ENCODE measurements around the gene FXYD2.
"Not testable (repeated sequence)": the region's sequence is repeated elsewhere in the genome, so short reads cannot be mapped to it uniquely, and the experiment has no call there.

Gene FXYD2

DNA sequence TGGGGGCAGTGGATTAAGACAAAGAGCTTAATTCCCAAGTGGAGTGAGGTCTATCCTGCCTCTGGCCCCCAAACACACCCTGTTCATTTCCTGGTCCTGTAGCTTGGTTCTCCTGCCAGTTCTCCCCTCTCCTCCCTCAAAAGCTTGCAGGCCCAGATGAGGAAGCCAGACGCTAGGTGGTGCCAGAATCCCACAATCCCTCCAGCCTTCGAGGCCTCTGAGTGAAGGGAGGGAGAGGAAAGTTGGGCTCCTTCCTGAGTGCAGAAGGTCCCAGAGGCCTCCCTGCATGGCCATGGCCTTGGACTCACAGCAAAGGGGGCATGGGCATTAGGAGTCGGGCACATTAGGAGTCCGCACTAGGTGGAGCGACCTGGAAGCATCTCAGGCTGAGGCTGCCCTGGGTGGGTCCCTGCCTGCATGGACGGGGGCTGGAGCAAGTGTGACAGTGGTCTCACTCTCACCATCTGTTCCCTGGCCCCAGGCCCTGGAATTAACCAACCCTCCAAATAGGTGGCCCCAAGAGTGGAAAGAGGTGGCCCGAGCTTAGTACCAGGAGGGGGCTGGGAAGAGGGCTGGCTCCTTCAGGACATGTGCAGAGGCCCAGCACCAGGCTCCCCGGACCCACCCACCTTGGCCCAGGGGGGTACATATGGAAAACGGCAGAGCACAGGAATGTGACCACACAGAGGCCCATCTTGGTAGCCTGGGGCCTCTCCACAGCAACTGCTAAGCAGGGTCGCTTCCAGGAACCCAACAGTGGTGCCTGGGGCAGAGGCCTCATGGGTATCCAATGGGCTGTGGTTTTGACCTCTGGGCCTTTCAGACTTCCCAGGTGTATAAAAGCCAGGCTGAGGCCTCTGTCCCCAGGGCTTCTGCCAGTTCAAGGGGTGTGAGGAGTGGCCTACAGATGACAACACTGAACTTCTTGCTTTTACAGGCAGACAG, 5.2 kb downstream of the FXYD2 start:
- FAIRE-seq: no peak

GRCh38 chr11:117818041-117818873, 6.3 kb downstream of the FXYD2 start:
- FAIRE-seq: no peak

- FAIRE-seq: no peak
Observed at GRCh38 chr11:117817368-117818040, 7.0 kb downstream of the FXYD2 start.

DNA sequence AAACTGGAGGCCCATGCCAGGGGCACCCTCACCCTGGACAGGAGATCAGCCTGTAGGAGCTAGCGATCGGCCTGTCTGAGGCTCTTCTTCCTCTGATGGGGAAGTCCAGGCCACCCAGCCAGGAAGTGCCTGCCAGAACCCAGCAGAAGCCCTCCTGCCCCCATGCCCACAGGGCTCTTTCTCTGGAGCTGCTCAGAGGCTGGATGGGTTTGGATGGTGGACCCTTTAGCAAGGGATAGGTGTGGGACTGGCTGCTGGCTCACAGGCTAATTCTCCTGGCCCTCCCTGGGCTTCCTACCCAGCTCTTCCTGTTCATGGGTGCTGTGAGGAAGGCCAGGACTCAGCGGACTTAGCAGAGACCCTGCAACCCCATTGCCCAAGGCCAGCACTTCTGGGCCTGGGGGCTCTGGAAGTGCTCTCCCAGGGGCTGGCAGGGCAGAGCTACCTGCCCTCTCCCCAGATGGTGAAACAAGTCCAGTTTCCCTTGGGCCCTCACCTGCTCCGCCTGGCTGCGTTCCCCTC, 7.6 kb downstream of the FXYD2 start:
- no peak for FAIRE-seq

GRCh38 chr11:117816151-117816741, 8.3 kb downstream of the FXYD2 start:
- no peak for FAIRE-seq

DNA sequence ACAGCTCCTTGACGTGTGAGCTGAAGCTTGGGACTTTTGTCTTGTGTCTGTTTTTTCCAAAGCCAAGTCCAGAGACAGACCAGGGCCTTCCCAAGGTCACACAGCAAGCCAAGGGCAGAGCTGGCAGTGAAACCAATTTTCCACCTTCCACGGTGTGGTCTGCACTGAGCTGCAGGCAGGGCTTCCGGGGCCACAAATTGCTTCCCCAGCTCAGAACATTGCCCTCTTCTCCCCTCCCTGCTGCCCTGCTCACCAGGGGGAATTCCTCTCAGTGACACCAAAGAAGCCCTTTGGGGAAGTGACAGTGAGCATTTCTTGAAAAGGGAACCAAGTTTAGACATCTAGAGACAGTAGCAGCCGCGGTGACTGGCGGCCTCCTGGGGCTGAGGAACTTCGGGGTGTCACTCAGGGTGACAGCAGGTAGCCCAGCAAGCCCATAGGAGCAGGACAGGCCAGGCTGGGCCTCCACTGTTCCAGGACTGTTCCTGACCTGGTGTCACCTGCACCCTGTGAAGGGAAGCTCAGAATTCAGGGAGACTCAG, 9.2 kb downstream of the FXYD2 start:
- no peak for FAIRE-seq

DNA sequence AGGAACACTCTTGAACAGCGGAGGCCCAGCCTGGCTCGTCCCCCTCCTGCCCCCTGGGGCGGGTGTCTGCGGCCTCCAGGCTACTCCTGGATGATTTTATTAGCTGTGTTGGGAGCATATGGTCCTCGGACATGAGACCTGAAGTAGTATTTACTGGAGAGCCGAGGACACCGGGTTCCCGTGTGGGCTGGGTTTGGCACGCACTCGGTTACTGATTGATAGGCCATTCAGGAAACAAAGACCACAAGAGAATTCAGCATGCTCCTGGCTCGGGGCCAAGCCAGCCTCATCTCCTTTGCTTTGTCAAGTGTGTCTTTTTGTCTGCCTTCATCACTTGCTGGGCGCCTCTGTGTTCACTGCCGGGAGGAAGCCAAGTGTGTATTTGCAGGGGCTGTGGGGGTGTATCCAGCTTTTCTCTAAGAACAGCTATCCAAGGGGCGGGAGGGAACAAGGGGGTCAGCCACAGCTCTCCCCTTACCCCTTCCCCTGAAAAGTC, 9.7 kb downstream of the FXYD2 start:
- no peak for FAIRE-seq

DNA sequence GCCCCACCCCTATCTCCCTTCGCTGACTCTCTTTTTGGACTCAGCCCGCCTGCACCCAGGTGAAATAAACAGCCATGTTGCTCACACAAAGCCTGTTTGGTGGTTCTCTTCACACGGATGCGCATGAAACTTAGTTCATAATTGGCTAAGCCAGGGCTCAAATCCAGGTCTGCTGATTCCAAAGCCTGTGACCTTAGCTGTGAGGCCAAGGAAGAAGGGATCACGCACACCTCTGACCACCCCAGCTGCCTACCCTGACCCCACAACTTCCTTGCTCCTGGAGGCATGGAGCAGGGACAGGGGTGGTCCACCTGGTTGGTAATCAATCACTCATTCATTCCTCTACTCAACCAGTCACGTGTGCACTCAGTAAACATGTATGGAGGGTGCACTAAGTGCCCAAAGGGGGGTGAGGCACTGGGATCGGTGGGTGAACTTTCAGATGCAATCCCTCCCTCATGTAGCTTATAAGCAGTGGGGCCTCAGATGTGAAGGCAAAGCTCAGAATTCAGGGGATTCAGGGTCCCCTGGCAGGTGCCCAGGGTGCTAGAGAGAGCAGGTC, 10.3 kb downstream of the FXYD2 start:
- no peak for FAIRE-seq

GRCh38 chr11:117810056-117810451, 14.5 kb downstream of the FXYD2 start:
- not testable (repeated sequence) for FAIRE-seq

DNA sequence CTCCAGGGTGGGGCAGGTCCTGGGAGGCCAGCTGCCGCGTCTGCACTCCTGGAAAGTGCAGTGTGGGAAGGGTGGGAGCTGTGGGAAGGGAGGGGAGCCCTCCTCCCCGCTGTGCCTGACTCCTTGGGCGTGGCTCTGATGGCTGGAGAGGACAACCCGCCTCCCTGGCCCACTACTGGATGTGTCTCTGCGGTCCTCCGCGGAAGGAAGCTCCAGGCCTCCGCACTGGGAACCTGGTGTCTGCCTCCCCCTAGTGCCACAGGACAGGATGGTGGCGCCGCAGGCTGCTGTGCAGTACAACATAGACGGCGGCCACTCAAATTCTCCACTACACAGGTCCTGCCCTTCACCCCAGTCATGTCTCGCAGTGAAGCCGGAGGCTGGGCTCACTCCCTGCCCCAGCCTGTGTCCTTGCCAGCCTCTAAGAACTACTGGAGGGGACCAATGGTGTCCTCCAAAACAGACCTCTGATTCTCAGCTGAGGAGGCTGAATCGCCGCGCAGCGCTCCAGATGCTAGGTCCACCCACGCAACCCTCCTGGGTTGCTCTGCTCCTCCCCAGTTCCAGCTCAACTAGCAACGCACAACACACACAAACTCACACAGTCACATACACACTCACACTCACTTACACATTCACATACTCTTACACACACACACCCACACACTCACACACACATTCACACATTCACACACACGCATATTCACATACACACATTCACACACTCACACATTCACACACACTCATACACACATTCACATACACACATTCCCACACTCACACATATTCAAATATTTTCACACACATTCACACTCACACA, 15.1 kb downstream of the FXYD2 start:
- FAIRE-seq: no peak

DNA sequence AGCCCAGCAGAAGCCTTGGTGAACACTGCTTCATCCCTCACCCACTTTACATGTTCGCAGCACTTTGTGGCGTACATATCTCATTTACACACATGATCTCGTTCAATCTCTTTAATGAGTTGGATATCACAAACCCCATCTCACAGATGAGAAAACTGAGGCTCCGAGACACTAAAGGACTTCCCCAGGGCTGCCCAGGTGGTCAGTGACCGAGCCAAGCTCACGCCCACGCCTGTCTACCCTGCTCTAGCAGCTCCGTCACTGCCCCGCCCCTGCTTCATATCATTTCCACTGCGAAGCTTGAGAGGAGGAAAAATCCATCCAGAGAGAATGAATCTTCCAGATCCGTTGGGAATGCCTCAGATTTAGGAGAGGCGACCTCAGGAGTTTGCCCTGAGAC, 15.8 kb downstream of the FXYD2 start:
- FAIRE-seq: no peak

DNA sequence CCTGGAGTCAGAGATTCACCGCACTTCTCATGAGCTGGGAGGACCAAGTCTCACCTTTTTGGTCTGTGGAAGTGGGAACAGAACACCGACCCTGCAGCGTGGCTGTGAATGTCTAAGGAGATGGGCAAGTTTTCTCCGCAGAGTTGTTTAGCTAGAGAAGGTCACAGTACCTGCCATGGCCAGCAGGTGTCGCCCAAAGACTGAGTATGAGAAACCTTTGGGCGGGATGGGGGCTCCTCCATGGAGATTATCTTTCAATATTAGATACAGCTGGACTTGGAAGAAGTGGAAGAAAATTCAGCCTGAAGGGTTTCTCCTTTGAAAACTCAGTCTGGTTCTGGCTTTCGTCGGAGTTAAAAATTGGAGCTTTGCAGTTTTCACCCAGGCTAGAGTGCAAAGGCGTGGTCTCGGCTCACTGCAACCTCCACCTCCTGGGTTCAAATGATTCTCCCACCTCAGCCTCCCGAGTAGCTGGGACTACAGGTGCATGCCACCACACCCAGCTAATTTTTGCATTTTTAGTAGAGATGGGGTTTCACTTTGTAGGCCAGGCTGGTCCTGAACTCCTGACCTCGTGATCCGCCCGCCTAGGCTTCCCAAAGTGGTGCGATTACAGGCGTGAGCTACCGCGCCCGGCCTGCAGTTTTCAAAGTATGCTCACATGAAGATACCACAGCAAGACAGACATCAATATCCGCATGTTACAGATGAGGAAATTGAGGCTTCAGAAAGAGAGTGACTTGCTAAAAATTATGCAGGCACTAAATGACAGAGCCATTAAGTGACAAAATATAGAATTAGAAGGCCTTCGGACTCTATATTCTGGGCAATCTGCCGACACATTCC, 16.8 kb downstream of the FXYD2 start:
- no peak for FAIRE-seq

GRCh38 chr11:117806846-117807245, 17.7 kb downstream of the FXYD2 start:
- no peak for FAIRE-seq

- FAIRE-seq: no peak
Observed at GRCh38 chr11:117805045-117805444, 19.5 kb downstream of the FXYD2 start.

DNA sequence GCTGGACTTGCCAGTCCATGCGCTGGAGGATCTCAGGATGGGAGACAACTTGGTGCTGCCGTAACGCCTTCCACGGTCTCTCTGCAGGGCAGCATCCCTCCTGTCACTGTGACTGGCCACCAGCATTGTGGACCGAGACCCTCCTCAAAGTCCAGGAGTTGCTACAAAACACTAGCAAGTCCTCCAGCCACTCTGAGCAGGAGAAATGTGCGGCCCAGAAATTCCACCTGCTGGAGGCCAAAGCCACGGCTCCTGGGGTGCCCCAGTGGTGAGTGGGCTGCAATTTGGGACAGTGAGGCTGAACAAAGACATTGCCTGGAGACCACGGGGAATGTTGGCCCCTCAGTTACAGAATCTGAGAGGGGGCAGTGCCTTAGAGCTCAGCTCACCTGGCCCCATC, 20.6 kb downstream of the FXYD2 start:
- no peak for FAIRE-seq

DNA sequence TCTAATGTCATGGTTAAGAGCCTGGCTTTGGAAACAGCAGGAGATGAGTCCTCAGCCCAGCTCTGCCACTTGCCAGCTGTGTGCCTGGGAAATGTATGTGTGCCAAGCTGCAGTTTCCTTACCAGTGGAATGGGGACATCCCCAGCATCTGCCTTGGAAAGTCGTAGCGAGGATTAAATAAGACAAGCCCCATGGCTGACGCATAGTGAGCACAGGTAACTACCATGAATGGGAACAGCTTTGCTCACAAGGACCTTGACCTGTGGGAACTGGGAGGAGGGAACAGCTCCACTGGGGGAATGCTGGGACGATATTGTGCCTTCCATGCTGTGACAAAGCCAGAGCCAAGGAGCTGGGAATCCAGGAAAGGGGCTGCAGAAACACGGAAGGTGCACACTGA, 24.9 kb downstream of the FXYD2 start:
- no peak for FAIRE-seq

GRCh38 chr11:117796872-117797529, 27.5 kb downstream of the FXYD2 start, which contains the start of gene DSCAML1:
DSCAML1 (minus strand) TSS chr11:117797216; CDS start chr11:117797079, 137 bp downstream.
- FAIRE-seq: no peak

GRCh38 chr11:117796456-117796871, 28.1 kb downstream of the FXYD2 start:
- no peak for FAIRE-seq

Measured in colon (tissue), 2 donors.